CD14-positive monocyte (primary cell): ENCODE data around the gene POLR3C. TPM values are rescaled to one million over a fixed set of nuclear protein-coding genes. Genes with fewer than 3 reads are reported as not detected.

Experiments used
- DNase-seq, 3 donors: peaks; one replicate each; pipeline ENCODE4 v3.0.0-alpha.2; 2011 to 2022
- H2AFZ ChIP-seq: 2 replicates; pipeline ENCODE4 v1.6.0; 2012; ENCODE audit warnings: mild to moderate bottlenecking, low read depth, low read length, inconsistent platforms; ENCODE audit not compliant: insufficient read depth, poor library complexity, severe bottlenecking
- H3K27ac ChIP-seq, 2 donors: 1 replicate in 1 of 2; 2 replicates in 1 of 2; pipeline ENCODE4 v1.5.1; 2012 to 2013; ENCODE audit warnings: low read length in 2 of 2, control low read depth in 1 of 2, inconsistent platforms in 1 of 2, low read depth in 1 of 2, mild to moderate bottlenecking in 1 of 2
- H3K27me3 ChIP-seq, 2 donors: one replicate each; pipeline versions ENCODE4 v1.6.0 to v1.6.1; 2011 to 2013; ENCODE audit warnings: low read length in 2 of 2; ENCODE audit not compliant: control insufficient read depth in 2 of 2, insufficient read depth in 2 of 2
- H3K36me3 ChIP-seq, 2 donors: replicated peaks in 1 of 2; 1 replicate in 1 of 2; 2 replicates in 1 of 2; pipeline versions ENCODE4 v1.5.1 to v1.6.1; 2012 to 2013; ENCODE audit warnings: low read length in 2 of 2, control low read depth in 1 of 2, inconsistent platforms in 1 of 2, mild to moderate bottlenecking in 1 of 2; ENCODE audit not compliant: insufficient read depth in 2 of 2, control insufficient read depth in 1 of 2
- H3K4me1 ChIP-seq, 2 donors: 1 replicate in 1 of 2; 2 replicates in 1 of 2; pipeline versions ENCODE4 v1.5.1 to v1.6.1; 2012 to 2013; ENCODE audit warnings: low read length in 2 of 2, control low read depth in 1 of 2, inconsistent platforms in 1 of 2, mild to moderate bottlenecking in 1 of 2, moderate library complexity in 1 of 2; ENCODE audit not compliant: insufficient read depth in 2 of 2, control insufficient read depth in 1 of 2
- H3K4me2 ChIP-seq: replicated peaks from 2 replicates; pipeline ENCODE3; 2012; ENCODE audit warnings: low read length, moderate library complexity, mild to moderate bottlenecking; ENCODE audit not compliant: poor library complexity, severe bottlenecking; ENCODE audit errors: extremely low read depth
- H3K4me3 ChIP-seq, 3 experiments: fragments of 200-600 bp in 1 of 3; sonication (generic) in 1 of 3; replicated peaks in 1 of 3; 1 replicate in 2 of 3; 2 replicates in 1 of 3; pipeline ENCODE4 v1.5.1; 2011 to 2013; ENCODE audit warnings: low read length in 3 of 3, mild to moderate bottlenecking in 3 of 3, control low read depth in 2 of 3, low read depth in 2 of 3, inconsistent platforms in 1 of 3, moderate library complexity in 1 of 3
- H3K79me2 ChIP-seq: 2 replicates; pipeline ENCODE4 v1.6.0; 2012; ENCODE audit warnings: mild to moderate bottlenecking, control low read depth, inconsistent platforms, low read length, moderate library complexity; ENCODE audit not compliant: insufficient read depth
- H3K9ac ChIP-seq: 2 replicates; pipeline ENCODE4 v1.6.0; 2017; ENCODE audit warnings: low read length, mild to moderate bottlenecking; ENCODE audit not compliant: insufficient read depth, poor library complexity, severe bottlenecking
- H3K9me3 ChIP-seq, 2 donors: replicated peaks in 1 of 2; 1 replicate in 1 of 2; 2 replicates in 1 of 2; pipeline versions ENCODE4 v1.5.1 to v1.6.1; 2012 to 2013; ENCODE audit warnings: low read length in 2 of 2, control low read depth in 1 of 2; ENCODE audit not compliant: control insufficient read depth in 1 of 2, insufficient read depth in 1 of 2
- H4K20me1 ChIP-seq: 2 replicates; pipeline ENCODE4 v1.6.0; 2012; ENCODE audit warnings: mild to moderate bottlenecking, low read length, control low read depth, moderate library complexity; ENCODE audit not compliant: insufficient read depth
- H3K27ac Mint-ChIP-seq, 7 donors: one replicate each; pipeline ENCODE4 v1.8.0; 2020; ENCODE audit warnings: mild to moderate bottlenecking in 7 of 7, mixed read lengths in 7 of 7, moderate library complexity in 6 of 7, inconsistent platforms in 2 of 7
- H3K27me3 Mint-ChIP-seq, 3 donors: one replicate each; pipeline ENCODE4 v1.8.0; 2021 to 2022; ENCODE audit warnings: low read depth in 3 of 3, mild to moderate bottlenecking in 3 of 3, mixed read lengths in 3 of 3, moderate library complexity in 3 of 3, inconsistent platforms in 1 of 3
- H3K36me3 Mint-ChIP-seq, 2 donors: one replicate each; pipeline ENCODE4 v1.8.0; 2020; ENCODE audit warnings: mixed read lengths in 2 of 2, inconsistent platforms in 1 of 2, mild to moderate bottlenecking in 1 of 2
- H3K4me1 Mint-ChIP-seq: one replicate; pipeline ENCODE4 v1.8.0; 2020; ENCODE audit warnings: mild to moderate bottlenecking, mixed read lengths
- H3K4me3 Mint-ChIP-seq, 2 donors: one replicate each; pipeline ENCODE4 v1.8.0; 2020; ENCODE audit warnings: mild to moderate bottlenecking in 2 of 2, mixed read lengths in 2 of 2, moderate library complexity in 1 of 2
- H3K9me3 Mint-ChIP-seq, 7 donors: one replicate each; pipeline ENCODE4 v1.8.0; 2020 to 2022; ENCODE audit warnings: mixed read lengths in 7 of 7, mild to moderate bottlenecking in 6 of 7, moderate library complexity in 6 of 7, inconsistent platforms in 2 of 7
- WGBS: methylation state at CpG from one replicate; pipeline ENCODE4 v1.1.5; 2013; ENCODE audit warnings: missing lambda C conversion rate; ENCODE audit not compliant: insufficient coverage; 5-methylcytosine and 5-hydroxymethylcytosine counted together
- intact Hi-C, 2 donors: fragments of 100-400 bp; cut with micrococcal nuclease; formaldehyde crosslinking; loops; one replicate each; pipeline versions ENCODE4 v1.15.0 to v1.15.1; 2023
- polyA plus RNA-seq, 3 donors: library from polyadenylated mRNA; depleted of rRNA in 1 of 3; unstranded in 2 of 3; stranded (reverse) in 1 of 3; fragments of 300-500 nt in 2 of 3; fragments of >200 nt in 1 of 3; fragmentation: Illumina TruSeq in 2 of 3; gene quantifications; 1 replicate in 2 of 3; 2 replicates in 1 of 3; pipeline ENCODE4 v1.2.3, GENCODE V29; 2012 to 2021
- TF ChIP-seq, protein P1 (sequence below): fragments of 200-600 bp; IDR thresholded peaks from one replicate; pipeline ENCODE4 v1.8.0; 2022; ENCODE audit warnings: antibody characterized with exemption, mild to moderate bottlenecking

Gene POLR3C
- polyA plus RNA-seq, 3 donors, result 23.5 to 41.3 (median 30.5) TPM

DNA sequence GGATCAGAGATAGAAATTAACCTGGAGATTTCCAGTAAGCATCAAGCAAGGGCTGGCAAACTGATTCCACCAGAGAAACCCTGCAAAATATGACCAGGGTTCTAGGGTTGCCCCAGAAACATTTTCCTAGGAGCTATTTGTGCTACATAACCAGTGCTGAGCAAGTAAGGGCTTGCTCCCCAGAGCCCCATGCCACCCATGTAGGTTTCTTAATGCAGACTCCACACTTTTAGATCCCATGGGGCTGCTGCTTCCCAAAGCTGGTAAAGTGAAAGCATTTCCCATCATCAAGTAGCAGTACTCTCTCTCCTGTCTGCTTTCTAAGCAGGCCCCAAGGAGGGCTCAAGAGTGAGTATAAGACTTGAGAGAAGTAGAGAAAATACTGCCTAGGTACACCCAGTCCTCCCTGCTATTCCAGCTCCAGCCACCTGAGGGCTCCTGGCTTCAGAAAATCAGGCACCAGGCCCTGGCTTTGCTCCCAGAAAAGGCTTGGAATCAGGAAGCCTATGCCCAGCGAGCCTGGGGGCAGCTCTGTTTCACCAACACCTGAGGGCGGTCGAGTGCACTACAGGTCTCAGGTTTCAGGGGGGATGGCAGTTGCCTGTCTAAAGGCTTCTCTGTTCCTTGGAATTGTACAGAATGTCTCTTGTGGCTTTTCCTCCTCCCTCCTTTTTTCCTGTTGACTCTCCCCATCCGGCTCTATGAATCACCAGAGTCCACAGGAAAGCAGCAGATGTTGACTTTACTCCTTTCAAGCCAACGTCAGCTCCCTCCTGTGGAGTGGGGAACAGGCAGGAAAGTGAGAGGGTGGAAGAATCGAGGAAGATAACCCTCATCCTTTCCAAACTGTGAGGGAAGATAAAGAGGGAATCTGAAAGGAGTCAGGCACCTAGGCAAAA lies 67.8 kb downstream of the POLR3C start:
- WGBS, result 0% methylated on average over 3 of the region's 6 CpGs
- TF ChIP-seq, protein P1, sequence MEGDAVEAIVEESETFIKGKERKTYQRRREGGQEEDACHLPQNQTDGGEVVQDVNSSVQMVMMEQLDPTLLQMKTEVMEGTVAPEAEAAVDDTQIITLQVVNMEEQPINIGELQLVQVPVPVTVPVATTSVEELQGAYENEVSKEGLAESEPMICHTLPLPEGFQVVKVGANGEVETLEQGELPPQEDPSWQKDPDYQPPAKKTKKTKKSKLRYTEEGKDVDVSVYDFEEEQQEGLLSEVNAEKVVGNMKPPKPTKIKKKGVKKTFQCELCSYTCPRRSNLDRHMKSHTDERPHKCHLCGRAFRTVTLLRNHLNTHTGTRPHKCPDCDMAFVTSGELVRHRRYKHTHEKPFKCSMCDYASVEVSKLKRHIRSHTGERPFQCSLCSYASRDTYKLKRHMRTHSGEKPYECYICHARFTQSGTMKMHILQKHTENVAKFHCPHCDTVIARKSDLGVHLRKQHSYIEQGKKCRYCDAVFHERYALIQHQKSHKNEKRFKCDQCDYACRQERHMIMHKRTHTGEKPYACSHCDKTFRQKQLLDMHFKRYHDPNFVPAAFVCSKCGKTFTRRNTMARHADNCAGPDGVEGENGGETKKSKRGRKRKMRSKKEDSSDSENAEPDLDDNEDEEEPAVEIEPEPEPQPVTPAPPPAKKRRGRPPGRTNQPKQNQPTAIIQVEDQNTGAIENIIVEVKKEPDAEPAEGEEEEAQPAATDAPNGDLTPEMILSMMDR, result peak; percentile 87
- H3K36me3 ChIP-seq, result no peaks in the 10 kb centered on the region
- Mint-ChIP-seq H3K27me3 (peaks cover 0 to 6% (median 3%) of the 10 kb centered on the region in 3 donors), H3K27ac (no peak overlapping the region), H3K4me1 (no peaks in the 10 kb centered on the region), H3K36me3 (peaks cover 0 to 2% of the 10 kb centered on the region in 2 donors), H3K9me3 (no peaks in the 10 kb centered on the region), H3K4me3 (no peak overlapping the region)
- no peak overlapping the region for H3K9ac ChIP-seq
- no peaks in the 10 kb centered on the region for H3K79me2 ChIP-seq
- no peak overlapping the region for H3K27ac ChIP-seq
- intact Hi-C loops, result loop anchor here (5.0 to 10.0 kb wide), 2 partner anchors 120 to 123 kb away; no protein-coding TSS in a partner anchor
- no peaks in the 10 kb centered on the region for H3K27me3 ChIP-seq
- no peaks in the 10 kb centered on the region for H4K20me1 ChIP-seq
- peak overlapping the region; percentile 6 for H2AFZ ChIP-seq
- no peaks in the 10 kb centered on the region for H3K9me3 ChIP-seq
- peak; percentile 41 to 61 (median 57) for DNase-seq
- no peak overlapping the region for H3K4me3 ChIP-seq
- no peak overlapping the region for H3K4me2 ChIP-seq
- no peaks in the 10 kb centered on the region for H3K4me1 ChIP-seq

DNA sequence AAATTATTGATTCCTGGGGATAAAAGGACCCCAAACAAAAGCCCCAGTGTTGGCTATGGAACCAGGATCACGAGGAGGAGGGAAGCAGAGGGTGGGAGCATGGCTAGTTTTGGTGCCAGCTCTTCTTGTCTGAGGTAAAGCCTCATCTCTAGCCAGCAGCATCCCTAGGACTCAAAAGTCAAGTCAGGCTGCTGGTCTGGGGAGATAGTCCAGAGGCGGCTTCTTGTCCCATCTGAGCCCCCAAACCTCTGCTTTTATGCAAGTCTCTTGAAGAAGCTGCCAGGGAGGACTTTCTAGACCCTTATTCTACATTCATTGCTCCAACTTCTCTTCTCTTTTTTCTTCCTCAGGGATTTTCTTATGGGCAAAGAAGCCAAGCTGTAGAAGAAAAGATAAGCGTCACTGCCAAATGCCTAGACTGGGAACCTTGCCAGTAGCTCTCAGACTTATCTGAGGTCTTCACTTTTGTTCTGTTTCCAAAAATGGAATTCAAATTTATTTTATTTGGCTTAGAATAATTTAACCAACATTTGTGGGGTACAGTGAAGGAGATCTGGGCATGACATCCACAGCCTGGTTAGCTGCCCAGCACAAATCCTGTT lies 68.6 kb downstream of the POLR3C start:
- WGBS, result 80% methylated on average over 2 of the region's 3 CpGs
- Mint-ChIP-seq H3K9me3 (no peaks in the 10 kb centered on the region), H3K4me1 (no peaks in the 10 kb centered on the region), H3K4me3 (no peak overlapping the region), H3K27ac (no peak overlapping the region), H3K36me3 (peaks cover 0 to 2% of the 10 kb centered on the region in 2 donors), H3K27me3 (peaks cover 0 to 6% (median 1%) of the 10 kb centered on the region in 3 donors)
- DNase-seq, result no peak
- no peaks in the 10 kb centered on the region for H3K79me2 ChIP-seq
- H3K9me3 ChIP-seq, result no peaks in the 10 kb centered on the region
- H3K4me3 ChIP-seq, result no peak overlapping the region
- TF ChIP-seq, protein P1, result no peak
- H3K9ac ChIP-seq, result no peak overlapping the region
- intact Hi-C loops, result loop anchor here (5.0 to 10.0 kb wide), 2 partner anchors 120 to 122 kb away; no protein-coding TSS in a partner anchor
- H2AFZ ChIP-seq, result peak overlapping the region; percentile 6
- no peak overlapping the region for H3K27ac ChIP-seq
- no peaks in the 10 kb centered on the region for H3K27me3 ChIP-seq
- no peak overlapping the region for H3K4me2 ChIP-seq
- no peaks in the 10 kb centered on the region for H3K36me3 ChIP-seq
- no peaks in the 10 kb centered on the region for H4K20me1 ChIP-seq
- no peaks in the 10 kb centered on the region for H3K4me1 ChIP-seq
